GM20431 (cell line): ENCODE results near the gene IFT43.

ENCODE experiments used
- in situ Hi-C: fragments of 300-500 bp; cut with MseI, MboI; formaldehyde crosslinking; loops from one replicate; pipeline ENCODE4 v1.15.0; 2020; ENCODE audit warnings: low sequenced_read_pairs; ENCODE audit not compliant: unreplicated experiment

The IFT43 gene

GRCh38 chr14:75979648-75980565, 5.7 kb upstream of the IFT43 start:
- in situ Hi-C loops = loop anchor here (10.0 kb wide), 2 partner anchors 75 to 265 kb away; no protein-coding TSS in a partner anchor

- in situ Hi-C loops = loop anchor here (10.0 kb wide), 1 partner anchor 266 kb away; no protein-coding TSS in a partner anchor
These were observed 4.7 kb upstream of the IFT43 start for GRCh38 chr14:75980856-75981255.

- in situ Hi-C loops = loop anchor here (10.0 kb wide), 1 partner anchor 267 kb away; no protein-coding TSS in a partner anchor
These were observed 3.9 kb upstream of the IFT43 start, which contains the start of gene TGFB3 for GRCh38 chr14:75981426-75982265. Gene TGFB3, minus strand, starts transcription at chr14:75981995. Its CDS starts 1,102 bp downstream, at chr14:75980893.

GRCh38 chr14:75982266-75983018, 3.1 kb upstream of the IFT43 start:
- in situ Hi-C loops = loop anchor here (10.0 kb wide), 1 partner anchor 268 kb away; no protein-coding TSS in a partner anchor

- in situ Hi-C loops = loop anchor here (10.0 kb wide), 1 partner anchor 268 kb away; no protein-coding TSS in a partner anchor
These were observed 2.6 kb upstream of the IFT43 start for GRCh38 chr14:75983019-75983358.

GRCh38 chr14:75984674-75985073, 889 bp upstream of the IFT43 start:
- in situ Hi-C loops = loop anchor here (10.0 kb wide), 1 partner anchor 270 kb away; no protein-coding TSS in a partner anchor

- in situ Hi-C loops = loop anchor here (10.0 kb wide), 1 partner anchor 272 kb away; no protein-coding TSS in a partner anchor
These were observed 839 bp downstream of the IFT43 start for GRCh38 chr14:75986439-75986765.

GRCh38 chr14:75987201-75987970, 1.8 kb downstream of the IFT43 start:
- in situ Hi-C loops = loop anchor here (10.0 kb wide), 1 partner anchor 273 kb away; no protein-coding TSS in a partner anchor

- in situ Hi-C loops = loop anchor here (10.0 kb wide), 1 partner anchor 274 kb away; no protein-coding TSS in a partner anchor
These were observed 3.6 kb downstream of the IFT43 start for GRCh38 chr14:75989134-75989533.

GRCh38 chr14:75990297-75990696, 4.7 kb downstream of the IFT43 start:
- in situ Hi-C loops = no loop called here

GRCh38 chr14:75991753-75992152, 6.2 kb downstream of the IFT43 start:
- in situ Hi-C loops = no loop called here

- in situ Hi-C loops = no loop called here
These were observed 8.0 kb downstream of the IFT43 start for GRCh38 chr14:75993567-75994041.

- in situ Hi-C loops = no loop called here
These were observed 9.9 kb downstream of the IFT43 start for GRCh38 chr14:75995372-75996041.

GRCh38 chr14:75996488-75996887, 10.9 kb downstream of the IFT43 start:
- in situ Hi-C loops = no loop called here

- in situ Hi-C loops = no loop called here
These were observed 14.1 kb downstream of the IFT43 start for GRCh38 chr14:75999511-76000190.

- in situ Hi-C loops = no loop called here
These were observed 16.8 kb downstream of the IFT43 start for GRCh38 chr14:76002383-76002782.

GRCh38 chr14:76006253-76006652, 20.7 kb downstream of the IFT43 start:
- in situ Hi-C loops = no loop called here

GRCh38 chr14:76007379-76007778, 21.8 kb downstream of the IFT43 start:
- in situ Hi-C loops = no loop called here
